Measurements from ENCODE around the gene GRB7. TPM values are rescaled to one million over a fixed set of nuclear protein-coding genes. Genes with fewer than 3 reads are reported as not detected.

GRB7 gene
- total RNA-seq, 4 donors from 2014 or later: 49.4 to 114 (median 72.4) TPM

DNA sequence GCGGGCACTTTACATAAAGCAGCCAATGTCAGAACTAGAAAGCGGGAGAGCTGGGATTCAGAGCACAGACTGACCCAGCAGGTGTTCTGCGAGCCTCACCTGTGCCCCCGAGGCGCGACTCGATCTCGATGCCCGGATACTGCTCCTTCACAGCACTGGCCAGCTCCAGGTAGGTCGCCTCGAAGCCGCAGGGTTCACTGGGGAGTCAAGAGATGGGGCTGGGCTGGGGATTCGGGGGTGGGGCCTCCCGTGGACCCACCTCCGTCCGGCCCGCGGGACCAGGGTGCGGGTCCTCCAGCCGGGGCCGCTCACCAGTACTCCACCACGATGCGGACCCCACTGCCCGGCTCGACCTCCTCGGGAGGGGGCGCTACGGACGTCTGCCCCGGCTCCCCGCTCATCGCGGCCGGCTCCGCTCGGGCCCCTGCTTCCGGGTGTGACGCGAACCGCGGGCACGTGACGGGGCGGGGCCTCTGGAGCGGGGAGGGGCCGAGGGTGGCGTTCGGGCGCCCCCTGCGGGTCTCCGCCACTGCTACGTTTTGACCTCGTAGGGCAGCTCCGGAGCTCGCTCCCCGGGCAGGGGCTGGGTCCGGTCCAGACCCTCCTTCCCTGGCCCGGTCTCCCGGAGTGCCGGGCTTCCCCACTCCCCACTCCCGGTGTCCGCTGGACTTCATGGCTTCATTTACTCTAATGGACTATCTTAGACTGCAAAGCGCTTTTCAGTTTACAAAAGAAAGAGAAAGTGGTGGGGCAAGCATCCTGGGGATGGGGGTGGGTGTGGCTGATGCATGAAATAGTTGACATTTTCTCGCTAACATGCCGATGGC lies 7.4 kb upstream of the GRB7 start, which contains the start of gene MIEN1:
Gene MIEN1, minus strand, starts transcription at position 438 of the 827 bp plus-strand sequence. Its CDS starts 37 bp downstream, at position 401.
- H3K9me3 ChIP-seq: no peaks in the 10 kb centered on the region
- 2% methylated on average over 14 of the region's 65 CpGs for WGBS
- H3K27ac ChIP-seq: peak within 1 kb of the TSS; percentile 91
- no peaks in the 10 kb centered on the region for H3K27me3 ChIP-seq
- H3K36me3 ChIP-seq: peaks cover 32% of the 10 kb centered on the region
- H3K4me3 ChIP-seq: peak within 1 kb of the TSS; percentile 85
- peak; percentile 94 to 97 for DNase-seq (ENCODE audit: low spot score in 2 of 2)
- H3K4me1 ChIP-seq: peaks cover 10% of the 10 kb centered on the region
- TF ChIP-seq POLR2A (IDR thresholded peaks at IDR 0.05) (peak in 1 of 2 donors; percentile 63), POLR2AphosphoS5 (IDR thresholded peaks at IDR 0.05) (peak in 2 of 3 donors; percentile 68 to 87), EP300 (IDR thresholded peaks at IDR 0.05) (no peak)
- TF ChIP-seq, protein P1, sequence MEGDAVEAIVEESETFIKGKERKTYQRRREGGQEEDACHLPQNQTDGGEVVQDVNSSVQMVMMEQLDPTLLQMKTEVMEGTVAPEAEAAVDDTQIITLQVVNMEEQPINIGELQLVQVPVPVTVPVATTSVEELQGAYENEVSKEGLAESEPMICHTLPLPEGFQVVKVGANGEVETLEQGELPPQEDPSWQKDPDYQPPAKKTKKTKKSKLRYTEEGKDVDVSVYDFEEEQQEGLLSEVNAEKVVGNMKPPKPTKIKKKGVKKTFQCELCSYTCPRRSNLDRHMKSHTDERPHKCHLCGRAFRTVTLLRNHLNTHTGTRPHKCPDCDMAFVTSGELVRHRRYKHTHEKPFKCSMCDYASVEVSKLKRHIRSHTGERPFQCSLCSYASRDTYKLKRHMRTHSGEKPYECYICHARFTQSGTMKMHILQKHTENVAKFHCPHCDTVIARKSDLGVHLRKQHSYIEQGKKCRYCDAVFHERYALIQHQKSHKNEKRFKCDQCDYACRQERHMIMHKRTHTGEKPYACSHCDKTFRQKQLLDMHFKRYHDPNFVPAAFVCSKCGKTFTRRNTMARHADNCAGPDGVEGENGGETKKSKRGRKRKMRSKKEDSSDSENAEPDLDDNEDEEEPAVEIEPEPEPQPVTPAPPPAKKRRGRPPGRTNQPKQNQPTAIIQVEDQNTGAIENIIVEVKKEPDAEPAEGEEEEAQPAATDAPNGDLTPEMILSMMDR (IDR thresholded peaks at IDR 0.05): peak; percentile 81 to 96

DNA sequence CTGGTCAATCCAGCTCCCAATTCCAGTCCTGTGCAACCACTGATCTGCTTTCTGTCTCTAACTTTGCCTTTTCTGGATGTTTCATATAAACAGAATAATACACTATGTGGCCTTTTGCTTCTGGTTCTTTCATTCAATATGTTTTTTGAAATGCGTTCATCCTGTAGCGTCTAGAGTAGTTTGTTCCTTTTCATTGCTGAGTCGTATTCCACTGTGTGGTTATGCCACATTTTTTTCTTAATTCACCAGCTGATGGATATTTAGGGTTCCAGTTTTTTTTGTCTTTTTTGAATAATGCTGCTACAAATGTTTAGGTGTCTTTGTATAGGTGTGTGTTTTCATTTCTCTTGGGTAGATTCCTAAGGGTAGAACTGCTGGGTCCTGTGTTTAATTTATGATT lies 5.2 kb upstream of the GRB7 start:
- no peak for TF ChIP-seq POLR2AphosphoS5 (IDR thresholded peaks at IDR 0.05)
- TF ChIP-seq, protein P1 (IDR thresholded peaks at IDR 0.05): no peak
- no peak for TF ChIP-seq POLR2A (IDR thresholded peaks at IDR 0.05)
- no peak for TF ChIP-seq EP300 (IDR thresholded peaks at IDR 0.05)
- H3K9me3 ChIP-seq: no peaks in the 10 kb centered on the region
- DNase-seq (ENCODE audit: low spot score in 2 of 2): no peak
- peaks cover 16% of the 10 kb centered on the region for H3K4me1 ChIP-seq
- H3K4me3 ChIP-seq: no peak overlapping the region
- peaks cover 6% of the 10 kb centered on the region for H3K27me3 ChIP-seq
- H3K27ac ChIP-seq: no peak overlapping the region
- 91% methylated on average over 3 of the region's 3 CpGs for WGBS
- H3K36me3 ChIP-seq: peaks cover 12% of the 10 kb centered on the region

DNA sequence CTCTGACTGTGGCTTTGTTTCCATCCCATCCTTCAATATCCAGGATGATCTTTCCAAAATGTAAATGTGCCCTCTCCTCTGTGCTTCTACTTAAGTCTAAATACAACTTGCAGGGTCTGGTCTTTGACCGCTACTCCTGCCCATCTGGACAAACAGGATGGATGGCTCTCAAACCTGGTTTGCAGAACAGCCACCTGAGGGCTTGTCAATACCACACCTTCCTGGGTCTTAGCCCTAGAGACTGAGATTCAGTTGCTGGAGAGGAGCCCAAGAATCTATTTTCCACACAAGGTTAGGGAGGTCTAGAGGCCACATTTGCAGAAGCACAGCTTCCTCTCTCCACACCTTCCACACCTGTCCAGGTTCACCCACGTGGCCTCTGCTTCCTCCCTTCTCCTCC lies 1.9 kb upstream of the GRB7 start:
- no peak for DNase-seq (ENCODE audit: low spot score in 2 of 2)
- no peak overlapping the region for H3K4me3 ChIP-seq
- no peaks in the 10 kb centered on the region for H3K36me3 ChIP-seq
- TF ChIP-seq POLR2AphosphoS5 (IDR thresholded peaks at IDR 0.05) (no peak), EP300 (IDR thresholded peaks at IDR 0.05) (no peak), POLR2A (IDR thresholded peaks at IDR 0.05) (no peak)
- TF ChIP-seq, protein P1 (IDR thresholded peaks at IDR 0.05): no peak
- no peaks in the 10 kb centered on the region for H3K9me3 ChIP-seq
- H3K27me3 ChIP-seq: peaks cover 27% of the 10 kb centered on the region
- H3K4me1 ChIP-seq: peaks cover 38% of the 10 kb centered on the region
- H3K27ac ChIP-seq: no peak overlapping the region
- 74% methylated on average over 2 of the region's 2 CpGs for WGBS

DNA sequence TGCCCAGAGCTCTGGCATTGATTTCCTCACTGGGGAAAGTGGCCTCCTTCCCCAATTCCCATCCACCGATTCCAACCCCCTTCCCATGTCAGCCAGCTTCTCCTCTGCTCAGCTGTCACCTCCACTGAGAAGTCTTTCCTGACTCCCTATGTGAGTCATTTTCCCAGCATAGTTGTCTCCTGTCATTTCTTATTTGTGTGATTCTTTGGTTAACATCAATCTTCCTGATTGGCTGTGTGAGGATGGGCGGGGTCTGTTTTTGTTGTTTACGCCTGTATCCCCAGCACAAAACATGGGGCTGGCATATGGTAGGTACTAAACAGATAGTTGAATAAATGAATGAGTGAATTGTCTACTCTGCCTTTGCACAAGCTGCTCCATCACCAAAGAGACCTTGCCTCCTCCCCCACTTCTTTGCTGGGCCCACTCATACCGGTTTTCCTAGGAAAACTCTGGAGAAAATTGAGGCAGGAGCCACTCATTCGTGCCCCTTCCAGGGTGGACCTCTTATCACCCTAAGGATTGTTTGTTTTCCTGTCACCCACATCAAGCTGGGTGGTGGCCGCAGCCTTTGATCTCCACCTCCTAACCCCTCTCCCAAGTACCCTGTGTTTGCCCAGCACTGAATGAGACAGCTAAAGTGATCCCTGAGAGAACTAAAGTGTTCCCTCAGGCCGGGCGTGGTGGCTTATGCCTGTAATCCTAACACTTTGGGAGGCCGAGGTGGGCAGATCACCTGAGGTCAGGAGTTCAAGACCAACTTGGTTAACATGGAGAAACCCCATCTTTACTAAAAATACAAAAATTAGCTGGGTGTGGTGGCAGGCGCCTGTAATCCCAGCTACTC lies 1.2 kb upstream of the GRB7 start:
- no peak for DNase-seq (ENCODE audit: low spot score in 2 of 2)
- TF ChIP-seq POLR2A (IDR thresholded peaks at IDR 0.05): no peak
- TF ChIP-seq POLR2AphosphoS5 (IDR thresholded peaks at IDR 0.05): no peak
- no peak for TF ChIP-seq EP300 (IDR thresholded peaks at IDR 0.05)
- TF ChIP-seq, protein P1 (IDR thresholded peaks at IDR 0.05): no peak
- H3K4me3 ChIP-seq: no peak overlapping the region
- WGBS: 79% methylated on average over 9 of the region's 10 CpGs
- peaks cover 34% of the 10 kb centered on the region for H3K27me3 ChIP-seq
- no peaks in the 10 kb centered on the region for H3K9me3 ChIP-seq
- no peak overlapping the region for H3K27ac ChIP-seq
- no peaks in the 10 kb centered on the region for H3K36me3 ChIP-seq
- peaks cover 45% of the 10 kb centered on the region for H3K4me1 ChIP-seq
